Endothelial cell of hepatic sinusoid (primary cell): ENCODE results near the gene SMIM10L2A.

Source experiments
- in situ Hi-C: cut with HindIII; loops from 2 replicates; pipeline ENCODE4 v1.10.0; 2017; ENCODE audit warnings: low sequenced_read_pairs

Gene SMIM10L2A

GRCh38 chrX:135421537-135421931, 210 bp upstream of the SMIM10L2A start:
- in situ Hi-C loops, result loop anchor here (25.0 kb wide), 1 partner anchor 109 kb away; the partner anchor contains the start of gene ETDC

DNA sequence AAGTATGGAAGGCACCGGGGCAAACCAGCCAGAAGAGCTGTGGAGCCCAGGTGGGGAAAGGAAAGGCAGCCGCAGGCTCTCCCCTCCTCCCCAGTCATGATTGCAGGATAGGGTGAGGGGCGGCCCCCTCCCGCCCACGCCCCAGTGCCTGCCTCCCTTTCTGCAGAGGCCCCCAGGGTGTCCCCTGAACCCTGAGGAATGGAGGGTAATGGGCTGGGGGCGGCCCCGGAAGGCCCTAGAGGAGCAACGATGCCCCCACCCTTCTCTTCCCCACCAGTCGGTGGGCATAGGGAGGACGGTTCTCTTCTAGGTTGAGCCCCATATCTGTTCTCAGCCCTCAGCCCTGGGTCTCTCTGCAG, 1.0 kb downstream of the SMIM10L2A start:
- in situ Hi-C loops, result loop anchor here (25.0 kb wide), 1 partner anchor 110 kb away; the partner anchor contains the start of gene ETDC

- in situ Hi-C loops, result loop anchor here (25.0 kb wide), 1 partner anchor 111 kb away; the partner anchor contains the start of gene ETDC
Measured at GRCh38 chrX:135423173-135423864, 1.6 kb downstream of the SMIM10L2A start.

GRCh38 chrX:135424469-135424868, 2.7 kb downstream of the SMIM10L2A start:
- in situ Hi-C loops, result loop anchor here (25.0 kb wide), 1 partner anchor 112 kb away; the partner anchor contains the start of gene ETDC

DNA sequence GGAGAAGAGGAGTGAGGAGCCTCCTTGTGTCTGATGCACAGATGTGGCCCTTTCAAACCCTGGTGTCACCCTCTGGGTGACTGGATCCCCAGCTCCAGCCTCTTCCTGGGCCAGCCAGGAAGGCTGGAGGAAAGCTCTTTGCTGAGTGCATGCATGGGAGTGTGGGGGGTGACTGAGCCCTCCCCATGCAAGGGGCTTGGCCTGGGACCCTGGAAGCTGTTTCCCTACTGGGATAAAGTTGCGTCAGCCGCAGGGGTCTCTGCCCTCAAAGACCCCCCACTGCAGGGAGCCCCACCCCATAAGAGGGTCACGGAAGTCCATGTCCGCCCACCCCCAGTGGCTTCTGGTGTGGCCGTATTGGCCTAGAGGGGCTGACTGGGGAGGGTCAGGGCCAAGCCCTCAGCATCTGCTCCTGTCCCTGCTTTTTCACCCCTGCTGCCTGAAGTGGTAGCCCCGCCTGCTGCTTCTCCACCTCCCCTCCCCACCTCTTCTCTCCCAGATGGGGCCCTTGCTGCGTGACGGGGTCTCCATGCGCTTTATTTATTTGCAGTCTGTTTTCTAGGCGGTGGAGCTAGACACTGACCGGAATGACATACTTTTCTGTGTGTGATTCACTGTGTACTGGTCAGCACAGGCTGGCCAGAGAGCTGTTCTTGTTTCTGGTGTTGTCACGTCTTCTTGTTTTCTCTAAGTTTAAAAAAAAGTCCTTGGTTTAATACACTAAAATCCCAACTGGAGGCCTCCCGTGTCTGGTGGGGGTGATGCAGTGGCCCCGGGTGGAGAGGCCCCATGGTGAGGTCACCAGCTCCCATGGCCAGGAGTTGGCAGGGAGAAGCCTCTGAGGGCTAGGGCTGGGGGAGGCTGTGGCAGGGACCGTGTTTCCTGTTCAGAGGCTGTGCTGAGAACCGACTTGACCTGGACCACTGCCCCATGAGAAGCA, 3.6 kb downstream of the SMIM10L2A start:
- in situ Hi-C loops, result no loop called here

GRCh38 chrX:135429429-135429828, 7.7 kb downstream of the SMIM10L2A start:
- in situ Hi-C loops, result no loop called here

- in situ Hi-C loops, result no loop called here
Measured at GRCh38 chrX:135431886-135432285, 10.1 kb downstream of the SMIM10L2A start.

- in situ Hi-C loops, result no loop called here
Measured at GRCh38 chrX:135432453-135432852, 10.7 kb downstream of the SMIM10L2A start.

- in situ Hi-C loops, result no loop called here
Measured at GRCh38 chrX:135432881-135433521, 11.3 kb downstream of the SMIM10L2A start.

DNA sequence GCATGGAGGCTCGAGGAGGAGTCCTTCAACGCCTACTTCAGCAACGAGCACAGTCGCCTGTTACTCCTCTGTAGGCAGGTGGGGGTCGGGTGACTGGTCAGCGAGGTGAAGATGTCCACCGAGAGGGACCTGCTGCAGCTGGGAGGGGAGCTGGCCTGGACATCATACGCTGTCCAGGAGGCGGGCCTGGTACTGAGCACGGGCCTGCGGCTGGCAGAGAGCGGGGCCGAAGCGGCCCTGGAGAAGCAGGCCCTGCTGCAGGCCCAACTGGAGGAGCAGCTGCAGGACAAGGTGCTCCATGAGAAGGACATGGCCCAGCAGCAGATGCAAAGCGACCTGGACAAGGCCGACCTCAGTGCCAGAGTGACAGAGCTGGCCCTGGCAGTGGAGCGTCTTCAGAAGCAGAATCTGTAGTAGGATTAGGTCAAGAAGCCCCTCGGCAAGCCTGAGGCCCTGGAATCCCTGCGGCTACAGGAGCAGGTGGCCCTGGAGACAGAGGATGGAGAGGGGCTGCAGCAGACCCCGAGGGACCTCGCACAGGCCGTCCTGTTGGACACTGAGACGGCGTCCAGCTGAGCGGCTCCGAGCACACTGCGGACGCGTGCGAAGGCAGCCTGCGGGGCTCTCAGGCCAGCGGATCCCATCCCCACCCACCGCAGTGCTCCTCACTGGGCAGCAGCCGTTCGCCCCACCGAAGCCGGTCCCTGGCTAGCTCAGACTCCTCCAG, 11.9 kb downstream of the SMIM10L2A start:
- in situ Hi-C loops, result no loop called here

DNA sequence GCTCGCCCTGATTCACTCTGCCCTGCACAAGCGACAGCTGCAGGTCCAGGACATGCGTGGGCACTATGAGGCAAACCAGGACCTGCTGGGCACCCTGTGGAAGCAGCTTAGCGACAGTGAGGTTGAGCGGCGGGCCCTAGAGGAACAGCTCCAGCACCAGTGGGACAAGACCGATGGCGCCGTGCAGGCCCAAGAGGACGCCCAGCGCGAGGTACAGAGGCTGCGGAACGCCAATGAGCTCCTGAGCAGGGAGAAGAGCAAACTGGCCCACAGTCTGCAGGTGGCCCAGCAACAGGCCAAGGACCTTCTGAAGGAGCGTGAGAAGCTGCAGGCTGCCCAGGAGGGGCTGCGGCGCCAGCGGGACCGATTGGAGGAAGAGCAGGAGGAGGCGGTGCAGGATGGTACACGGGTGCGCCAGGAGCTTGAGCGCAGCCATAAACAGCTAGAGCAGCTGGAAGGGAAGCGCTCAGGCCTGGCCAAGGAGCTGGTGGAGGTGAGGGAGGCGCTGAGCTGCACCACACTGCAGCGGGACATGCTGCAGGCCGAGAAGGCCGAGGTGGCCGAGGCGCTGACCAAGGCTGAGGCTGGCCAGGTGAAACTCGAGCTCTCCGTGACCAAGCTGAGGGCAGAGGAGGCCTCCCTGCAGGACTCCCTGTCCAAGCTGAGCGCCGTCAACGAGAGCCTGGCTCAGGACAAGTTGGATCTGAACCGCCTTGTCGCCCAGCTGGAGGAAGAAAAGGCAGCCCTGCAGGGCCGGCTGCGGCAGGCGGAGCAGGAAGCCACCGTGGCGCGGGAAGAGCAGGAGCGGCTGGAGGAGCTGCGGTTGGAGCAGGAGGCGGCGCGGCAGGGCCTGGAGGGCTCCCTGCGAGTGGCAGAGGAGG, 12.8 kb downstream of the SMIM10L2A start:
- in situ Hi-C loops, result loop anchor here (5.0 kb wide), 1 partner anchor 72 kb away; no protein-coding TSS in a partner anchor

DNA sequence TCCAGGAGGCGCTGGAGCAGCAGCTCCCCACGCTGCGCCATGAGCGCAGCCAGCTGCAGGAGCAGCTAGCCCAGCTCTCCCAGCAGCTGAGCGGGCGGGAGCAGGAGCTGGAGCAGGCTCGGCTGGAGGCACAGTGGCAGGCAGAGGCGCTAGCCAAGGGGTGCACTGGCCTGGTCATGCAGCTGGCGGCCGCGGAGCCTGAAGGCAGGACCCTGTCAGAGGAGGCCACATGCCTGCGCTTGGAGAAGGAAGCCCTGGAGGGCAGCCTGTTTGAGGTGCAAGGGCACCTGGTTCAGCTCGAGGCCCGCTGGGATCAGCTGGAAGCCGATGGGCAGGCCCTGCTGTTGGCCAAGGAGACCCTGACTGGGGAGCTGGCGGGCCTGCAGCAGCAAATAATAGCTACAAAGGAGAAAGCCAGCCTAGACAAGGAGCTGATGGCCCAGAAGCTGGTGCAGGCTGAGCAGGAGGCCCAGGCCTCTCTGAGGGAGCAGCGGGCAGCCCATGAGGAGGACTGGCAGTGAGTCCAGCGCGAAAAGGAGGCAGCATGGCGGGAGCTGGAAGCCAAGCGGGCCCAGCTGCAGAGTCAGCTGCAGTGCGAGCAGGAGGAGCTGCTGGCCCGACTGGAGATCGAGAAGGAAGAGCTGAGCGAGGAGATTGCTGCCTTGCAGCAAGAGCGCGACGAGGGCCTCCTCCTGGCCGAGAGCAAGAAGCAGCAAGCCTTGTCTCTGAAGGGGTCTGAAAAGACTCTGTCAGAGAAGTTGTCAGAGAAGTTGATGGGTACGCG, 13.6 kb downstream of the SMIM10L2A start:
- in situ Hi-C loops, result loop anchor here (5.0 kb wide), 1 partner anchor 73 kb away; no protein-coding TSS in a partner anchor

GRCh38 chrX:135435933-135436332, 14.2 kb downstream of the SMIM10L2A start:
- in situ Hi-C loops, result loop anchor here (5.0 kb wide), 1 partner anchor 74 kb away; no protein-coding TSS in a partner anchor

DNA sequence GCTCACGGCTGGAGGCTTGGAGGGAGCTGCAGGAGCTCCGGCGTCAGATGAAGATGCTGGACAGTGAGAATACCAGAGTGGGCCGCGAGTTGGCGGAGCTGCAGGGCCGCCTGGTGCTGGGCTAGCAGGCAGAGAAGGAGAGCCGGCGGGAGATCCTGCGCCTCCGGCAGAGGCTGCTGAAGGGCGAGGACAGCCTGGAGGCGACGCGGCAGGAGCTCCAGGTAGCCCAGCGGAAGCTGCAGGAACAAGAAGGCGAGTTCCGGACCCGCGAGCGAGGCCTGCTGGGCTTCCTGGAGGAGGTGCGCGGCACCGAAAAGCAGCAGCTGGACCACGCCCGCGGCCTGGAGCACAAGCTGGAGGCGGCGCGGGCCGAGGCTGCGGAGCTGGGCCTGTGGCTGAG, 14.7 kb downstream of the SMIM10L2A start:
- in situ Hi-C loops, result loop anchor here (5.0 kb wide), 1 partner anchor 74 kb away; no protein-coding TSS in a partner anchor

DNA sequence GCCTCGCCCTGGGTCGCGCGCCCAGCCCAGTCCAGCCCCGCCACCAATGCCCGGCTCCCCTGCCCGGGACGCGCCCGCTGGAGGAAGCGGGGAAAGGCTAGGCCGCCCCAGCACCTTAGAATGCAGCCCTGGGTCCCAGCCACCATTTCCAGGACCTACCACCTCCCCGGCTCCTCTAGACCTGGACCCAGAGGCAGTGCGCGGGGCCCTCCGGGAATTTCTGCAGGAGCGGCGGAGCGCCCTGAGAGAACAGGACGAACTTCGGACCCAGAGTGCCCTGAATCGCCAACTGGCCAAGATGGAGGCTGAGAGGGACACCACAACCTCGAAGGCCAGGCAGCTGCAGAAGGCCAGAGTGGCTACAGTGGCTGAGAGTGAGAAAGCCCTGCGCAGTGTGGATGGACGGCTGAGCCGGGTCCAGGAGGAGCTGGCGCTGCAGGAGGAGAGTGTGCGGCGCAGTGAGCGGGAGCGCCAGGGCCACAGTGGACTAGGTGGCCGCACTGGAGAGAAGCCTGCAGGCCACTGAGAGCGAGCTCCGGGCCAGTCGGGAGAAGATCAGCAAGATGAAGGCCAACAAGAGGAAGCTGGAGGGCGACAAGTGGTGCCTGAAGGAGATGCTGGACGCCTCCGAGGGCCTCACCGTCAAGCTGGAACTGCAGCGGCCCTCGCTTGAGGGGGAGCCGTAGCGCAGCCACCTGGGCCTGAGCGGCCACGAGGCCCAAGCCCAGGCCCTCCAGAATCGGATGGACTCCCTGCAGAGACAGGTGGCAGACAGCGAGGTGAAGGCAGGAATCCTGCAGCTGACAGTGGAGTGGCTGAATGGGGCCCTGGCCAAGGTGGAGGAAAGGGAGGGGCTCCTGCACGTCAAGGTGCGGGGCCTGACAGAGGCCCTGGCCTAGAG, 15.5 kb downstream of the SMIM10L2A start:
- in situ Hi-C loops, result loop anchor here (5.0 kb wide), 1 partner anchor 75 kb away; no protein-coding TSS in a partner anchor

GRCh38 chrX:135437867-135438733, 16.4 kb downstream of the SMIM10L2A start:
- in situ Hi-C loops, result loop anchor here (5.0 kb wide), 1 partner anchor 76 kb away; no protein-coding TSS in a partner anchor

GRCh38 chrX:135438734-135439043, 16.9 kb downstream of the SMIM10L2A start:
- in situ Hi-C loops, result loop anchor here (5.0 kb wide), 1 partner anchor 76 kb away; no protein-coding TSS in a partner anchor
